HepG2 (cell line): ENCODE results near the gene CTTNBP2NL. TPM values are rescaled to one million over a fixed set of nuclear protein-coding genes. Genes with fewer than 3 reads are reported as not detected.

Source experiments
- CBX2 ChIP-seq, 2 experiments: fragments of 200-600 bp in 1 of 2; sonication (generic); formaldehyde crosslinking in 1 of 2; IDR thresholded peaks; 2 replicates each; pipeline versions ENCODE4 v1.7.0 to v1.8.1; 2018 to 2022; ENCODE audit warnings: low read depth in 2 of 2, low read length in 1 of 2, mild to moderate bottlenecking in 1 of 2, missing genetic modification reagents in 1 of 2
- CREB1 ChIP-seq, 2 experiments: fragments of 450-650 bp in 1 of 2; IDR thresholded peaks; 2 replicates each; pipeline ENCODE4 v1.6.1; 2016 to 2017; ENCODE audit warnings: control low read depth in 1 of 2, mild to moderate bottlenecking in 1 of 2, missing compliant biosample characterization in 1 of 2, missing genetic modification characterization in 1 of 2
- GTF2F1 ChIP-seq: fragments of 150-350 bp; IDR thresholded peaks from 2 replicates; pipeline ENCODE4 v1.6.1; 2014; ENCODE audit warnings: low read length
- IKZF4 ChIP-seq: sonication (generic); formaldehyde crosslinking; IDR thresholded peaks from 2 replicates; pipeline ENCODE4 v1.5.1; 2020; ENCODE audit warnings: borderline replicate concordance, mild to moderate bottlenecking, low read depth, missing genetic modification reagents; ENCODE audit errors: not compliant biosample characterization
- KDM2A ChIP-seq: sonication (generic); formaldehyde crosslinking; IDR thresholded peaks from 2 replicates; pipeline ENCODE4 v1.4.0; 2020; ENCODE audit warnings: low read depth, missing genetic modification reagents, borderline replicate concordance
- KLF9 ChIP-seq: IDR thresholded peaks from 2 replicates; pipeline ENCODE4 v1.6.1; 2016; ENCODE audit warnings: low read depth
- PAX8 ChIP-seq: sonication (generic); formaldehyde crosslinking; IDR thresholded peaks from 2 replicates; pipeline ENCODE4 v1.8.0; 2022; ENCODE audit warnings: mild to moderate bottlenecking, missing genetic modification reagents, borderline replicate concordance
- SIN3A ChIP-seq: IDR thresholded peaks from 2 replicates; pipeline ENCODE4 v1.6.1; 2011; ENCODE audit warnings: low read depth, mild to moderate bottlenecking, control low read depth, low read length, borderline replicate concordance
- SIN3B ChIP-seq: fragments of 150-350 bp; IDR thresholded peaks from 2 replicates; pipeline ENCODE4 v1.6.1; 2014; ENCODE audit warnings: low read length
- TEAD3 ChIP-seq: optimal IDR thresholded peaks from 2 replicates; pipeline ENCODE3; 2016; ENCODE audit warnings: borderline replicate concordance
- ZC3H13 ChIP-seq: sonication (generic); formaldehyde crosslinking; IDR thresholded peaks from 2 replicates; pipeline ENCODE4 v1.8.1; 2023; ENCODE audit warnings: mild to moderate bottlenecking, missing genetic modification reagents, moderate library complexity
- ZMYM3 ChIP-seq: sonication (generic); formaldehyde crosslinking; IDR thresholded peaks from 2 replicates; pipeline ENCODE4 v1.5.1; 2020; ENCODE audit warnings: mild to moderate bottlenecking, missing genetic modification reagents
- ZNF670 ChIP-seq: sonication (generic); formaldehyde crosslinking; IDR thresholded peaks from 2 replicates; pipeline ENCODE4 v1.8.0; 2022; ENCODE audit warnings: mild to moderate bottlenecking, missing genetic modification reagents, borderline replicate concordance
- polyA plus RNA-seq, 8 experiments: library from polyadenylated mRNA; depleted of rRNA in 3 of 8; stranded (reverse) in 7 of 8; unstranded in 1 of 8; fragments of >200 nt; fragmentation: Illumina TruSeq in 4 of 8; extraction: Trizol in 4 of 8; gene quantifications; 2 replicates each; pipeline versions ENCODE4 v1.2.1 to v1.2.3, GENCODE V29; 2011 to 2016; ENCODE audit warnings: low read depth in 4 of 8, missing spikeins in 1 of 8, mixed read lengths in 1 of 8; ENCODE audit not compliant: insufficient read depth in 1 of 8
- total RNA-seq, 5 experiments: library from RNA; depleted of rRNA; stranded (reverse); fragments of >200 nt; fragmentation: Illumina TruSeq; extraction: Trizol; gene quantifications; 2 replicates each; pipeline ENCODE4 v1.2.3, GENCODE V29; 2016; ENCODE audit warnings: low read depth in 1 of 5
- TF ChIP-seq, protein P1 (sequence below): sonication (generic); formaldehyde crosslinking; IDR thresholded peaks from 2 replicates; pipeline ENCODE4 v1.8.1; 2023; ENCODE audit warnings: mild to moderate bottlenecking, missing genetic modification reagents
- TF ChIP-seq, protein P2 (sequence below): sonication (generic); formaldehyde crosslinking; IDR thresholded peaks from 2 replicates; pipeline ENCODE4 v1.9.0; 2022; ENCODE audit warnings: low read depth, missing genetic modification reagents
- TF ChIP-seq, protein P3 (sequence below), 2 experiments: fragments of 450-650 bp in 1 of 2; sonication (generic) in 1 of 2; formaldehyde crosslinking in 1 of 2; IDR thresholded peaks; 2 replicates each; pipeline versions ENCODE4 v1.6.1 to v1.8.0; 2016 to 2022; ENCODE audit warnings: antibody characterized with exemption in 1 of 2, mild to moderate bottlenecking in 1 of 2, missing genetic modification reagents in 1 of 2

The CTTNBP2NL gene
- total and polyA plus RNA-seq, 2 of the 13 experiments (the other 11 are each of a cell fraction or from before 2014, with no cell fraction given), result 2.1 to 4.1 TPM

DNA sequence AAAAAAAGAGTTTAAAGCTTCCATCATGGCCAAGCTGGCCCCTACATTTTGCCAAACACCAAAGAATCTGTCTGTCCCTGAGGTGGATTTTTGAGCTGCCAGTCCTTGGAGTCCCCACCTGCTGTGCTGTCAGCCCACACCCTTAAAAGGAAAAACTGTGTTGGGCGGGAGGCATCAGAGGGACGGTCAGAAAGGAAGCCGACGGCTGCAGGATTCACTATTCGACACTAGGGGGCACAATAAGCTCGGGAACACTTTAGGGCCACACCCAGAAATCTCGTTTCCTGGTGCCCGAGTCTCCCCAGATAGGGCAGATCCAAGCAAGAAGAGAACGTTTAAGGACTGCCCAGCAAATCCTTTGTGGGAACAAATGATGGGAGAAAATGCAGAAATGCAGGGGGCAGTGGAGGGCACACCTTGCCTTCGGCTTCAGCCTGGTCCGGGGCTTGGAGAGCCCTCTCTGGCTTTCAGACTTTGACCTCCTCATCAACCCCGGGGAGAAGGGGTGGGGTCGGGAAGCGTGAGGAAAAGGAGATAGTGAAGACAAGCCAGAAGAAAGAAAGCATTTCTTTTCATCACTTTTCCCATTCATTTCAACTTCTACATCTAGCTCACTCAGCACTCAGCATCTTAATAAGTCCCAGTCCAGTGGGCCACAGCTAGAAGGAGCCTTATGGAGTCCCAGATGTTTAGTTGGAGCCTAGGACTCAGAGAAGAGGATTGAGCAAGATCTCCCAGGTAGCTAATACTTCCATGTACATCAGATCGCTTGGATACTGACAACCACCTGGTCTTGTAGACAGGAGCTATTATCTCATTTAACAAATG lies 5.0 kb upstream of the CTTNBP2NL start (continued):
- TF ChIP-seq ZNF670 (CRISPR knock-in tag), result no peak
- TF ChIP-seq ZMYM3, result no peak
- no peak for TF ChIP-seq CREB1 (IDR thresholded peaks at IDR 0.05)
- TF ChIP-seq CREB1 (CRISPR knock-in tag; IDR thresholded peaks at IDR 0.05), result no peak
- TF ChIP-seq GTF2F1, result no peak
- TF ChIP-seq, protein P1, sequence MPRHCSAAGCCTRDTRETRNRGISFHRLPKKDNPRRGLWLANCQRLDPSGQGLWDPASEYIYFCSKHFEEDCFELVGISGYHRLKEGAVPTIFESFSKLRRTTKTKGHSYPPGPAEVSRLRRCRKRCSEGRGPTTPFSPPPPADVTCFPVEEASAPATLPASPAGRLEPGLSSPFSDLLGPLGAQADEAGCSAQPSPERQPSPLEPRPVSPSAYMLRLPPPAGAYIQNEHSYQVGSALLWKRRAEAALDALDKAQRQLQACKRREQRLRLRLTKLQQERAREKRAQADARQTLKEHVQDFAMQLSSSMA (CRISPR knock-in tag), result no peak
- TF ChIP-seq, protein P2, sequence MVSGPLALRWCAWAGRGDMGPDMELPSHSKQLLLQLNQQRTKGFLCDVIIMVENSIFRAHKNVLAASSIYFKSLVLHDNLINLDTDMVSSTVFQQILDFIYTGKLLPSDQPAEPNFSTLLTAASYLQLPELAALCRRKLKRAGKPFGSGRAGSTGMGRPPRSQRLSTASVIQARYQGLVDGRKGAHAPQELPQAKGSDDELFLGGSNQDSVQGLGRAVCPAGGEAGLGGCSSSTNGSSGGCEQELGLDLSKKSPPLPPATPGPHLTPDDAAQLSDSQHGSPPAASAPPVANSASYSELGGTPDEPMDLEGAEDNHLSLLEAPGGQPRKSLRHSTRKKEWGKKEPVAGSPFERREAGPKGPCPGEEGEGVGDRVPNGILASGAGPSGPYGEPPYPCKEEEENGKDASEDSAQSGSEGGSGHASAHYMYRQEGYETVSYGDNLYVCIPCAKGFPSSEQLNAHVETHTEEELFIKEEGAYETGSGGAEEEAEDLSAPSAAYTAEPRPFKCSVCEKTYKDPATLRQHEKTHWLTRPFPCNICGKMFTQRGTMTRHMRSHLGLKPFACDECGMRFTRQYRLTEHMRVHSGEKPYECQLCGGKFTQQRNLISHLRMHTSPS (CRISPR knock-in tag), result no peak
- TF ChIP-seq ZC3H13 (CRISPR knock-in tag), result no peak
- no peak for TF ChIP-seq TEAD3 (CRISPR knock-in tag)
- no peak for TF ChIP-seq SIN3A
- TF ChIP-seq KDM2A, result peak; percentile 74; the same call in 1 of the 2 replicates
- no peak for TF ChIP-seq CBX2 (IDR thresholded peaks at IDR 0.05; ENCODE audit: low read depth, low read length)
- no peak for TF ChIP-seq CBX2 (CRISPR knock-in tag; IDR thresholded peaks at IDR 0.05; ENCODE audit: low read depth)
- TF ChIP-seq KLF9 (CRISPR knock-in tag), result no peak
- TF ChIP-seq, protein P3, sequence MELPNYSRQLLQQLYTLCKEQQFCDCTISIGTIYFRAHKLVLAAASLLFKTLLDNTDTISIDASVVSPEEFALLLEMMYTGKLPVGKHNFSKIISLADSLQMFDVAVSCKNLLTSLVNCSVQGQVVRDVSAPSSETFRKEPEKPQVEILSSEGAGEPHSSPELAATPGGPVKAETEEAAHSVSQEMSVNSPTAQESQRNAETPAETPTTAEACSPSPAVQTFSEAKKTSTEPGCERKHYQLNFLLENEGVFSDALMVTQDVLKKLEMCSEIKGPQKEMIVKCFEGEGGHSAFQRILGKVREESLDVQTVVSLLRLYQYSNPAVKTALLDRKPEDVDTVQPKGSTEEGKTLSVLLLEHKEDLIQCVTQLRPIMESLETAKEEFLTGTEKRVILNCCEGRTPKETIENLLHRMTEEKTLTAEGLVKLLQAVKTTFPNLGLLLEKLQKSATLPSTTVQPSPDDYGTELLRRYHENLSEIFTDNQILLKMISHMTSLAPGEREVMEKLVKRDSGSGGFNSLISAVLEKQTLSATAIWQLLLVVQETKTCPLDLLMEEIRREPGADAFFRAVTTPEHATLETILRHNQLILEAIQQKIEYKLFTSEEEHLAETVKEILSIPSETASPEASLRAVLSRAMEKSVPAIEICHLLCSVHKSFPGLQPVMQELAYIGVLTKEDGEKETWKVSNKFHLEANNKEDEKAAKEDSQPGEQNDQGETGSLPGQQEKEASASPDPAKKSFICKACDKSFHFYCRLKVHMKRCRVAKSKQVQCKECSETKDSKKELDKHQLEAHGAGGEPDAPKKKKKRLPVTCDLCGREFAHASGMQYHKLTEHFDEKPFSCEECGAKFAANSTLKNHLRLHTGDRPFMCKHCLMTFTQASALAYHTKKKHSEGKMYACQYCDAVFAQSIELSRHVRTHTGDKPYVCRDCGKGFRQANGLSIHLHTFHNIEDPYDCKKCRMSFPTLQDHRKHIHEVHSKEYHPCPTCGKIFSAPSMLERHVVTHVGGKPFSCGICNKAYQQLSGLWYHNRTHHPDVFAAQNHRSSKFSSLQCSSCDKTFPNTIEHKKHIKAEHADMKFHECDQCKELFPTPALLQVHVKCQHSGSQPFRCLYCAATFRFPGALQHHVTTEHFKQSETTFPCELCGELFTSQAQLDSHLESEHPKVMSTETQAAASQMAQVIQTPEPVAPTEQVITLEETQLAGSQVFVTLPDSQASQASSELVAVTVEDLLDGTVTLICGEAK (IDR thresholded peaks at IDR 0.05), result no peak
- TF ChIP-seq, protein P3 (CRISPR knock-in tag; IDR thresholded peaks at IDR 0.05), result no peak
- TF ChIP-seq PAX8 (CRISPR knock-in tag), result no peak
- TF ChIP-seq SIN3B, result peak; percentile 41; the same call in 1 of the 2 replicates
- TF ChIP-seq IKZF4 (CRISPR knock-in tag), result no peak
